Activated naive CD8-positive, alpha-beta T cell (primary cell): Measurements from ENCODE around the gene GOLGA8R.
"Not testable (repeated sequence)": the region's sequence is repeated elsewhere in the genome, so short reads cannot be mapped to it uniquely, and the experiment has no call there.

Experiments
- H3K27ac Mint-ChIP-seq: one replicate; pipeline ENCODE4 v1.8.0; 2021; ENCODE audit warnings: mixed read lengths
- H3K27me3 Mint-ChIP-seq: one replicate; pipeline ENCODE4 v1.8.0; 2021; ENCODE audit warnings: mixed read lengths
- H3K36me3 Mint-ChIP-seq: one replicate; pipeline ENCODE4 v1.8.0; 2021; ENCODE audit warnings: mixed read lengths
- H3K4me1 Mint-ChIP-seq: one replicate; pipeline ENCODE4 v1.8.0; 2021; ENCODE audit warnings: low read depth, mixed read lengths
- H3K4me3 Mint-ChIP-seq: one replicate; pipeline ENCODE4 v1.8.0; 2021; ENCODE audit warnings: mild to moderate bottlenecking, mixed read lengths
- H3K9me3 Mint-ChIP-seq: one replicate; pipeline ENCODE4 v1.8.0; 2021; ENCODE audit warnings: low read depth, mixed read lengths

GOLGA8R gene, protein sequence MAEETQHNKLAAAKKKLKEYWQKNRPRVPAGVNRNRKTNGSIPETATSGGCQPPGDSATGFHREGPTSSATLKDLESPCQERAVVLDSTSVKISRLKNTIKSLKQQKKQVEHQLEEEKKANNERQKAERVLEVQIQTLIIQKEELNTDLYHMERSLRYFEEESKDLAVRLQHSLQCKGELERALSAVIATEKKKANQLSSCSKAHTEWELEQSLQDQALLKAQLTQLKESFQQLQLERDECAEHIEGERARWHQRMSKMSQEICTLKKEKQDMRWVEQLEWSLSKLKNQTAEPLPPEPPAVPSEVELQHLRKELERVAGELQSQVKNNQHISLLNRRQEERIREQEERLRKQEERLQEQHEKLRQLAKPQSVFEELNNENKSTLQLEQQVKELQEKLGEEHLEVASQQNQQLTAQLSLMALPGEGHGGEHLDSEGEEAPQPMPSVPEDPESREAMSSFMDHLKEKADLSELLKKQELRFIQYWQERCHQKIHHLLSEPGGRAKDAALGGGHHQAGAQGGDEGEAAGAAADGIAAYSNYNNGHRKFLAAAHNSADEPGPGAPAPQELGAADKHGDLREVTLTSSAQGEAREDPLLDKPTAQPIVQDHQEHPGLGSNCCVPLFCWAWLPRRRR

DNA sequence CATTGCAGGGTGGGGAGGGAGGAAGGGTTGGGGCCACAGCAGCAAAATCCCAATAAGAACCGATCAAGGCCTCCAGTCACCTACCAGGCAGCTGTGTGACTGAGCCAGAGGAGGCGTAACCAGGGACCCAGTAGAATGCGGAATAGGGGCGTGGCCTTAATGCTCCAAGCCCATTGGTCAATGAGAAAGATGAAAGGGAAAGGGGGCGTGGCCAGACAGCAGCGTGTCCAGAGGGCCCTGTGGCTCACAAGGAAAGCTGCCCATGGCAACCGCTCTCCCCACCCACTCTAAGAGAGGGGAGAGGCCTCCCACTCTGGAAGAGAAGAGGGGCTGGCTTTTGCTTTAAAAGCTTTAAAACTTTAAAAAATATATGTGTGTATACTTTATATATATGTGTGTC is at the start of gene GOLGA8R:
Gene GOLGA8R (minus strand): TSS at position 101 of the 400 bp plus-strand sequence. CDS start 98 bp downstream, at position 3.
- H3K27me3 Mint-ChIP-seq, H3K36me3 Mint-ChIP-seq, H3K4me1 Mint-ChIP-seq, H3K4me3 Mint-ChIP-seq, H3K9me3 Mint-ChIP-seq, H3K27ac Mint-ChIP-seq: not testable (repeated sequence)

DNA sequence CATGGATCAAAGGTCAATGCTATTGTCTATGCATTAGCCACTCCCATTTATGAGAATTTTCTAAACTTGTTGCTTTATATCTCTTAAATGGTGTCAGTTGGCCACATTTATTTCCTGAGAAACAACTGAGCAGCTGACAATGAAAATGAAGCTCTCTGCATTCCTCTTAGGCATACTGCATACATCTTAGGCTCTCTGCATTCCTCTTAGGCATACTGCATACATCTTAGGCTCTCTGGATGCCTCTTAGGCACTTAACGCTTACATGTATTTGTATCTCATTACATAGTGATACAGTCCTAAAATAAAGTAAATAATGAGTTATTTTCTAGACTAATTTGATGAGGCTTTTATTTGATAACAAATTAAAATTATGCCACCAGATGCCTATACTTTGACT is 49.8 kb upstream of the GOLGA8R start:
- H3K4me1 Mint-ChIP-seq, H3K9me3 Mint-ChIP-seq, H3K4me3 Mint-ChIP-seq, H3K27me3 Mint-ChIP-seq, H3K27ac Mint-ChIP-seq, H3K36me3 Mint-ChIP-seq: not testable (repeated sequence)

DNA sequence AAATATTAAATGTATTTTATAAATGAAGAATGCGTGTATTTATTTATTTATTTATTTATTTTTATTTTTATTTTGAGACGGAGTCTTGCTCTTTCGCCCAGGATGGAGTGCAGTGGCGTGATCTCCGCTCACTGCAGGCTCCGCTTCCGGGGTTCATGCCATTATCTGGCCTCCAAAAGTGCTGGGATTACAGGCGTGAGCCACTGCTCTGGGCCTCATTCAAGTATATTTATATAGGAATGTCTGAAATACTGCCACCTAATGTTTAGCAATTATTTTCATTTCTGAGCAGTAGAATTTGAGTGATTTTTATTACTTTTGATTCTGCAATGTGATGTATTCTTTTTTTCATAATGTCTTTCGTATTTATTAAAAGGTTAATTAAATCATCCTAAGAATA is 48.1 kb upstream of the GOLGA8R start:
- H3K9me3 Mint-ChIP-seq, H3K36me3 Mint-ChIP-seq, H3K27me3 Mint-ChIP-seq, H3K4me3 Mint-ChIP-seq, H3K27ac Mint-ChIP-seq, H3K4me1 Mint-ChIP-seq: not testable (repeated sequence)

DNA sequence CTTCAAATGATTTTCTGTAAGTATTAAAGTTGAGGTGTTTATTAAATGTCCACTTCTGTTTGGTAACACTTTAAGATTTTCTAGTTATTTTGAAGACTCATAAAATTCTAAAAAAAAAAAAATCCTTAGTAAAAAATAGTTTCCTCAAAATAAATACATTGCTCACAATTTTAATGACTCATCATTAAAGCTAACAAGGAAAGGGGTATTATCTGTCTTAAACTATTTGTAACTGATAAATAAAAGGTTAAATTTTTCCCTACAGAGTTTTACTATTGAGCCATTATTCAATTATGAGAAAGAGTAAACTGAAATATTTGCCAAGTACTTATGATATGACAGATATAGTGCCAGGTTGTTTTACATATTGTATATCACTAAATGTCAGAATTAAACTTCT is 38.6 kb upstream of the GOLGA8R start:
- H3K4me1 Mint-ChIP-seq = not testable (repeated sequence)

DNA sequence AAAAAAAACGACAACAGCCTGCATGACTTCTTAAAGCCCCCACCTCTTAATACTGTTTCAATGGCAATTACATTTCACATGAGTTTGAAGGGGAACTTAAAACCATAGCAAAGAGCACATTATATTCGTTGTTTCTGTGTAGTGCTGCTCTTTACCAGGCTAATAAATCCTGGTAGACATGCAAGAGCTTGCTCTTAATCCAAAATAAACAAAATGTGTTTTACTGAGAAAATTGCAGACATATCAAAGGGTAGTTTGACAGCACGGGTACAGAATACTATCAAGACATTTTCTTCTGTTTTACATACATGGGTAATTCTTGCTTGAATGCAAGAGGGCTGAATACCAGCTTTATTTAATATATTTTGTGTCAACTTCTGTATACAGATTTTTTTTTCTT is 24.3 kb upstream of the GOLGA8R start:
- not testable (repeated sequence) for H3K4me1 Mint-ChIP-seq, H3K36me3 Mint-ChIP-seq, H3K27me3 Mint-ChIP-seq

More for the DNA sequence above, 38.6 kb upstream of the GOLGA8R start:
- H3K9me3 Mint-ChIP-seq, H3K27me3 Mint-ChIP-seq, H3K27ac Mint-ChIP-seq, H3K4me3 Mint-ChIP-seq, H3K36me3 Mint-ChIP-seq: not testable (repeated sequence)

DNA sequence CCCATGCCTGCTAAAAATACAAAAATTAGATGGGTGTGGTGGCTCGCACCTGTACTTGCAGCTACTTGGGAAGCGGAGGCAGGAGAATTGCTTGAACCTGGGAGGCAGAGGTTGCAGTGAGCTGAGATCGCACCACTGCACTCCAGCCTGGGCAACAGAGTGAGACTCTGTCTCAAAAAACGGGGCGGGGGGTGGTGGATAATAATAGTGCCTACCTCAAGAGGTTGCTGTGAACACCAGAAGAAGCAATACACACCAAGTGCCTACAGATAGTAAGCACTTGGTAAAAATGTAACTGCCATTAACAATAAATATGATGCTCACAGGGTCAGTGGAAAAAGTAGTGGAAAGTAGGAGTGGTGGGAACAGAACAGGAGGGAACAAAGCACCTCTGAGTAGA is 21.8 kb upstream of the GOLGA8R start:
- not testable (repeated sequence) for H3K27me3 Mint-ChIP-seq, H3K9me3 Mint-ChIP-seq

More for the DNA sequence above, 24.3 kb upstream of the GOLGA8R start:
- not testable (repeated sequence) for H3K4me3 Mint-ChIP-seq, H3K9me3 Mint-ChIP-seq, H3K27ac Mint-ChIP-seq

DNA sequence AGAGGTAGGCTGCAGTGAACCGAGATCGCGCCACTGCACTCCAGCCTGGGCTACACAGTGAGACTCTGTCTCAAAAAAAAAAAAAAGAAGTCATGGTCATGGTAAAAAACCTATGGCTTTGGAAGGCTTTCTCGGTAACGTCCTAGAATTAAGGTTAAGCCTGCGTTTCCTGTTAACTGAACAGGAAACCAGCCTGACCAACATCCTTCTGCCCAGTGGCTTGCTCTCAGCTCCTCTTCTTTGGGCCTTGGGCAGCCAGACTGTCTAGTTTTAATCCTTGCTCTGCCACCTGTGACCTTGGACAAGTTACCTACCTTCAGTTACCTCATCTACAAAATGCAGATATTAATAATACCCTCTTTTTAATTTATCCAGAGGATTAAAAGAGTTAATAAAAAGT is 6.7 kb upstream of the GOLGA8R start:
- H3K4me1 Mint-ChIP-seq, H3K27ac Mint-ChIP-seq, H3K36me3 Mint-ChIP-seq, H3K9me3 Mint-ChIP-seq, H3K4me3 Mint-ChIP-seq, H3K27me3 Mint-ChIP-seq: not testable (repeated sequence)

More for the DNA sequence above, 21.8 kb upstream of the GOLGA8R start:
- H3K36me3 Mint-ChIP-seq, H3K4me1 Mint-ChIP-seq, H3K27ac Mint-ChIP-seq, H3K4me3 Mint-ChIP-seq: not testable (repeated sequence)

DNA sequence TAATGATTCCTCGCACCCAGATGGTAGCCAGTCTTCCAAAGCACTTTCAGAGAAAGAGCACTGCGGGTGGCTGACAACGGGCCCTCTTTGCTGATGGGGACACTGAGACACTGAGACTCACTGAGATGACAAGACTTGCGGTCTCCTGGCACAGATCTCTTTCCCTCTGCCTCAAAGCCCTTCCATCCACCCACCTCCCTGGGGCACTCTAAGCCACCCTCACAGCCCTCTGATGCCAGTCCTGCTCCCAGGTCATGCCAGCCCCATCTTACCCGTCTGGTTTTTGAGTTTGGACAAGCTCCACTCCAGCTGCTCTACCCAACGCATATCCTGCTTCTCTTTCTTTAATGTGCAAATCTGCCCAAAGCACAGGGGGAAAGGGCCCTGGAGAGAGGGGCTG is 6.4 kb downstream of the GOLGA8R start:
- H3K4me3 Mint-ChIP-seq, H3K9me3 Mint-ChIP-seq, H3K27ac Mint-ChIP-seq, H3K4me1 Mint-ChIP-seq, H3K27me3 Mint-ChIP-seq, H3K36me3 Mint-ChIP-seq: not testable (repeated sequence)

DNA sequence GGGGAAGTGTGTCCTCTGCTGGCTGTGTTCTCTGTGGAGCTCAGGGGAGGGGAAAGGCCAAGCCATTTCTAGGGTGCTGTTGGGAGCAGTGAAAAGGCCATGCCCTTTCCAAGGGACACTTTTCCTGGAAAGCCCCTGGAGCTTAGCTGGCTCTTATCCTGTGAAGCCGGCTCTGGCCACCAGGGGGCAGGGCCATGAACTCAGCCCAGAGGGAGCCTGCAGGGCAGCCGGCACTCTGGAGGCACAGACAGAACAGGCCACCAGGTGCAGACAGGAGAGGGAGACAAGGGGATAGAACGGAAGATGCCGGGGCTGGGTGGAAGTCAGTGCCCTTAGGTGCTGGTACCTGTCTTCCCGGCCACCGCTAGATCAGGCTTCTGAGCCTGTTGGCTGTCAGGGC is 15.1 kb downstream of the GOLGA8R start:
- not testable (repeated sequence) for H3K9me3 Mint-ChIP-seq

DNA sequence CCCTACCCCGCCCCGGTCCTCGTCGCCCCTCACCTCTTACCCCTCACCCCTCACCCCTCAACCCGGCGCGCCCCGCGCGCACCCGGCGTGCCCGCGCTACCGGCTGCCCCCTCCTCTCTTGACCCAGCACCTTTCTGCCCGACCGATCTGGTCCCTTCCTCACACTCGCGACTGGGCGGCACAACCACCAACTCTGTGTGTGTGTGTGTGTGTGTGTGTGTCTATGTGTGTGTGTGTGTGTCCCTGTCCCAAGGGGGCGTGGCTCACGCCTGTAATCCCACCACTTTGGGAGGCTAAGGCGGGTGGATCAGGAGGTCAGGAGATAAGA is 20.4 kb downstream of the GOLGA8R start:
- H3K4me1 Mint-ChIP-seq, H3K27ac Mint-ChIP-seq, H3K9me3 Mint-ChIP-seq, H3K36me3 Mint-ChIP-seq, H3K4me3 Mint-ChIP-seq, H3K27me3 Mint-ChIP-seq: not testable (repeated sequence)

More for the DNA sequence above, 15.1 kb downstream of the GOLGA8R start:
- H3K36me3 Mint-ChIP-seq, H3K4me3 Mint-ChIP-seq, H3K27me3 Mint-ChIP-seq, H3K27ac Mint-ChIP-seq, H3K4me1 Mint-ChIP-seq: not testable (repeated sequence)

DNA sequence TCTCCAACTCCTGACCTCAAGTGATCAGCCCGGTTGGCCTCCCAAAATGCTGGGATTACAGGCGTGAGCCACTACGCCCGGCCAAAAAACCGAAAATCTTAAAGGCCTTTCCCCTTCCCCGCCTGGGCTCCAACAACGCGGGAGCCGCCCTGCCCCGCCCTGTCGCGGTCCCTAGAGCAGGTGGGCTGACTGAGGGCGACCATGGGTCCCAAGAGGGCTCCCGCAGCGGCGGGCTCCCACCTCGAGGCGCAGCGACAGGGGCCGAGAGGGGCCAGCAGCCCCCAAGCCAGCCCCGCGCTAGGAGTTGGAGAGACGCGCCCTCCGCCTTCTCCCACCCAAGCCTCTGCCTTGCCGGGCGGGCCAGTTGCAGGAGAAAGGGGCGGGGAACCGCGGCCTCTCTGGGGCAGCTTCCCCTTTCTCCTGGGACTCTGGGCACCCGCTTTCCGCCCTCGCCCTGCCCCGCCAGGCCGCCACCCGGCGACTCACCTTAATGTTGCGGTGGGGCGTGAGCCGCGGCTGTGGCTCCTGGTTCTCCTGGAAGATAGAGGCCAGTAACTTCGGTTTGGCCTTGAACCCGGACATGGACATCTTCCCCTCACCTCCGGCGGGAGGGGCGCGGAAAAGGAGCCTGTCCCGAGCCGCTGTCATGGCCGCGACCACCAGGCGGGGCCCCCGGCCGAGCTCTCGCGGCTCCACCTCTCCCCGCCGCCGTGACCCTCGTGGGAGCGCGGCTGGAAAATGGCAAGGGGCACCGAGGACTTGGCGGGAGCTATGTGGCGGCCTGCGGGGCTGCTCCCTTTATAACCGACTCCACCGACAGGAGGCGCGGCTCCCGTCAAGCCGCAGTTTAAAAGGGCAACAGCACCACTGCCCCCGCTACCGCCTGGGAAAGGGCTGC is 21.0 kb downstream of the GOLGA8R start, which contains the start of gene CHRFAM7A:
Gene CHRFAM7A (minus strand): TSS at position 775 of the 898 bp plus-strand sequence. CDS start 10,189 bp downstream, outside the sequence.
- not testable (repeated sequence) for H3K4me3 Mint-ChIP-seq

DNA sequence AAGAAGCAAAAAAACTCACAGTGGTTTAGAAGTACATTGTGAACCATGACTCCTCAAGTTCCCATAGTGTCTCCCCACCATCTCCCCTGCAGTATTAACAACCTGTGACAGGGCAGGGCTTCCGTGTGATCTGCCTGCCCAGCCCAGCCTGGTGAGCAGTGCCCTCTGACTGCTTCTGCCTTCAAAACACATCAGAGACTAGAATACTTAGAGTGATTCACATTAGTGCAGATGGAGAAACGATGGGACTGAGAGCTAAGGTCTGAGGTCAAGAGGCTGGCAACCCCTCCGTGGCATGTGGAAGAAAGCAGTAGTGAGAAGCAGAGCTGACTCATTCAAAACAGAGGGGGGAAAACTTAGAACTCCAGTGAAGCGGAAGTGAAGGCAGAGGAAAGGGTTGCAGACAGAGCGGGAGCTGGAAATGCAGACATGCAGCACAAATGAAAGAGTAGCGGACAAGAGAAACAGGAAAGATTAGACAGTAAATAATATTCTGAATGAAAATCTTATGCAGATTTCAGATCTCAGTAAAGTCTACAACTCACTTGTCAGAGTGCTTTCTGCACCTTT is 27.7 kb downstream of the GOLGA8R start:
- not testable (repeated sequence) for H3K9me3 Mint-ChIP-seq, H3K27ac Mint-ChIP-seq

More for the DNA sequence above, 21.0 kb downstream of the GOLGA8R start, which contains the start of gene CHRFAM7A:
- not testable (repeated sequence) for H3K27me3 Mint-ChIP-seq, H3K36me3 Mint-ChIP-seq, H3K9me3 Mint-ChIP-seq, H3K27ac Mint-ChIP-seq, H3K4me1 Mint-ChIP-seq

DNA sequence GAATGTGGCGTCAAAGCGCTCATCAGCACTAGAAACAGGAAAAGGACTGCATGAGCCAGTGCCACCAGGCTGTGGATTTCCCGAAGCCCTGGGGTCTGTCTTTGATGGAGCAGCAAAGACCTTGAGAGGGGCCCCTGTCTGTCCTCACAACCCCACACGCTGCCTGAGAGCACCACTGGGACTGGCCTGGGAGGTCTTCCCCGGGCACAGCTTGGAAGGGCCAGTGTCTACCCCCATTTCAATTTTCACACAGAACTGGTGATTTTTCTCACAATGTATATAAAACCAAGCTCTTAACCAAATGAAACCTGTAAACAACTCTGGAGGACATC is 37.0 kb downstream of the GOLGA8R start:
- not testable (repeated sequence) for H3K36me3 Mint-ChIP-seq, H3K27ac Mint-ChIP-seq, H3K4me3 Mint-ChIP-seq, H3K27me3 Mint-ChIP-seq, H3K4me1 Mint-ChIP-seq, H3K9me3 Mint-ChIP-seq

More for the DNA sequence above, 27.7 kb downstream of the GOLGA8R start:
- H3K36me3 Mint-ChIP-seq, H3K4me3 Mint-ChIP-seq, H3K27me3 Mint-ChIP-seq, H3K4me1 Mint-ChIP-seq: not testable (repeated sequence)

DNA sequence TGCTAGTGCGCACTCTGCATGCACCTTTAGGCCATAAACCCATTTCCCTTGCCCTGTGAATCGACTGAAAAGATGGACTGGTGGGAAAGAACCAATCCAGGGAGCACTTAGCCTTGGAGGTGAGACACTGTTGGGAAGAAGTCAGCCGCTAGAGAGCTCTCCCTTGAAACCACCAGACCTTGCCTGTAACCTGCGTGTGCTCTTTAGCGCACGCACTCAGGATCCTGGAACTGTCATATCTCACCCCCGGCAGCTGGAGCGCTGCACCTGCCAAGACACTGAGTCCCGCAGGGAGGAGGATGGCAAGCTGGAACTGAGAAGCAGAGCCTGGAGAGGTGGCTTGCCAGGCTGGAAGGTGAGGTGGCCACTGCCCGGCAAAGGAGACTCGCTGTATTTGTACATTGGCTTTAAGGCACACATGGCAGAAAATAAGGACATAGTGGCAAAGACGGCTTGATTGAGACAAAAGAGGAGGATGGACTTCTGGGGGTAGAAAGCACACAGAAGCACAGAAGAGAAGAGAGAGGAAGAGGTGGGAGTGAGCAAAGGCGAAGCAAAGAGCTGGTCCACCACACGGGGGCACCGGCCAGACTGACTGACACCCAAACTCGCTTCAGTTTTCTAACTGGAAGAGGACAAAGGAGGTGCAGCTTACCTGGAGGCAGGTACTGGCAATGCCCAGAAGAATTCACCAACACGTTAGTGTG is 37.5 kb downstream of the GOLGA8R start:
- not testable (repeated sequence) for H3K9me3 Mint-ChIP-seq, H3K36me3 Mint-ChIP-seq, H3K27me3 Mint-ChIP-seq, H3K4me1 Mint-ChIP-seq, H3K4me3 Mint-ChIP-seq, H3K27ac Mint-ChIP-seq

DNA sequence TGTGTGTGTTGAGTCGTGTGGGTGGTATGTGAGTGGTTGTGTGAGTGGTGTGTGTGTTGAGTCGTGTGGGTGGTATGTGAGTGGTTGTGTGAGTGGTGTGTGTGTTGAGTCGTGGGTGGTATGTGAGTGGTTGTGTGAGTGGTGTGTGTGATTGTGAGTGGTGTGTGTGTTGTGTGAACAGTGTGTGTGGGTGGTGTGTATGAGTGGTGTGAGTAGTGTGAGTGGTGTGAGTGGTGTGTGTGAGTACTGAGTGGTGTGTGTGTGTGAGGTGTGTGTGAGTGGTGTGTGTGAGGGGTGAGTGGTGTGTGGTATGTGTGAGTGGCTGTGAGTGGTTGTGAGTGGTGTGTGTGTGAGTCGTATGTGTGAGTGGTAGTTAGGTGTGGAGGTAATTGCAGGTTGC is 38.2 kb downstream of the GOLGA8R start:
- H3K27me3 Mint-ChIP-seq, H3K27ac Mint-ChIP-seq: not testable (repeated sequence)

More for the DNA sequence above, 38.2 kb downstream of the GOLGA8R start:
- not testable (repeated sequence) for H3K36me3 Mint-ChIP-seq, H3K4me3 Mint-ChIP-seq, H3K9me3 Mint-ChIP-seq, H3K4me1 Mint-ChIP-seq
